ENCODE results near the gene SOD2.
A peak's percentile ranks its signal among the peaks of the same experiment; 100 is the strongest.

The SOD2 gene

DNA sequence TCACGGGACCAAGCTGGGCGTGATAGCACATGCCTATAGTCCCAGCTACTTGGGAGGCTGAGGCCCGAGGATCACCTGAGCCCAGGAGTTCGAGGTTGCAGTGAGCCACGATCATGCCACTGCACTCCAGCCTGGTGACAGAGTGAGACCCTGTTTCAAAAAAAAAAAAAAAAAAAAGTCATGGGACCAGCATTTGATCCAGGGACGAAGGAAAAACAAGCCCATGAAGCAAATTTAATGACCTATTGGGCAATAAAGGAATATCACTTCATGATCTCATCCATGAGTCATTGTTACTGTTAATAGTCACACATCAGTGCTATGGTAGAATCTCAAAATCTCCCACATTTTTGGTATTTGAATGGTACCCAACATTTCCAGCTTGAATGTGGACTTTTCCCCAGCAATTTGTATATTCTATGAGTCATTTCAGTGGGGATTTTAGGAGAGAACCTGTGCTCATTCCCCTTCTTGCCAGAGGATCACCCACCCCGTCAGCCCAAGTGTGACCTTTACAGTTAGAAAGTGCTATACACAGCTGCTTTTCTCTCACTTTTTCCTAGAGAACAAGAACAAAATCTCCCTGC, 8.5 kb upstream of the SOD2 start (continued):
- TF ChIP-seq, protein P1, sequence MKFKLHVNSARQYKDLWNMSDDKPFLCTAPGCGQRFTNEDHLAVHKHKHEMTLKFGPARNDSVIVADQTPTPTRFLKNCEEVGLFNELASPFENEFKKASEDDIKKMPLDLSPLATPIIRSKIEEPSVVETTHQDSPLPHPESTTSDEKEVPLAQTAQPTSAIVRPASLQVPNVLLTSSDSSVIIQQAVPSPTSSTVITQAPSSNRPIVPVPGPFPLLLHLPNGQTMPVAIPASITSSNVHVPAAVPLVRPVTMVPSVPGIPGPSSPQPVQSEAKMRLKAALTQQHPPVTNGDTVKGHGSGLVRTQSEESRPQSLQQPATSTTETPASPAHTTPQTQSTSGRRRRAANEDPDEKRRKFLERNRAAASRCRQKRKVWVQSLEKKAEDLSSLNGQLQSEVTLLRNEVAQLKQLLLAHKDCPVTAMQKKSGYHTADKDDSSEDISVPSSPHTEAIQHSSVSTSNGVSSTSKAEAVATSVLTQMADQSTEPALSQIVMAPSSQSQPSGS (tag by site-specific recombination; IDR thresholded peaks at IDR 0.05; ENCODE audit: low read depth) = peak; percentile 87
- peak; percentile 96 for TF ChIP-seq ZBTB21 (tag by site-specific recombination; IDR thresholded peaks at IDR 0.05)
- TF ChIP-seq ZNF654 (tag by site-specific recombination; IDR thresholded peaks at IDR 0.05; ENCODE audit: low read depth) = no peak
- no peak for TF ChIP-seq ZNF548 (tag by site-specific recombination; IDR thresholded peaks at IDR 0.05)
- TF ChIP-seq KLF1 (tag by site-specific recombination; IDR thresholded peaks at IDR 0.05) = no peak
- TF ChIP-seq ZNF426 (tag by site-specific recombination; IDR thresholded peaks at IDR 0.05) = no peak
- no peak for TF ChIP-seq ZNF560 (tag by site-specific recombination; IDR thresholded peaks at IDR 0.05; ENCODE audit: borderline replicate concordance)
- TF ChIP-seq, protein P2, sequence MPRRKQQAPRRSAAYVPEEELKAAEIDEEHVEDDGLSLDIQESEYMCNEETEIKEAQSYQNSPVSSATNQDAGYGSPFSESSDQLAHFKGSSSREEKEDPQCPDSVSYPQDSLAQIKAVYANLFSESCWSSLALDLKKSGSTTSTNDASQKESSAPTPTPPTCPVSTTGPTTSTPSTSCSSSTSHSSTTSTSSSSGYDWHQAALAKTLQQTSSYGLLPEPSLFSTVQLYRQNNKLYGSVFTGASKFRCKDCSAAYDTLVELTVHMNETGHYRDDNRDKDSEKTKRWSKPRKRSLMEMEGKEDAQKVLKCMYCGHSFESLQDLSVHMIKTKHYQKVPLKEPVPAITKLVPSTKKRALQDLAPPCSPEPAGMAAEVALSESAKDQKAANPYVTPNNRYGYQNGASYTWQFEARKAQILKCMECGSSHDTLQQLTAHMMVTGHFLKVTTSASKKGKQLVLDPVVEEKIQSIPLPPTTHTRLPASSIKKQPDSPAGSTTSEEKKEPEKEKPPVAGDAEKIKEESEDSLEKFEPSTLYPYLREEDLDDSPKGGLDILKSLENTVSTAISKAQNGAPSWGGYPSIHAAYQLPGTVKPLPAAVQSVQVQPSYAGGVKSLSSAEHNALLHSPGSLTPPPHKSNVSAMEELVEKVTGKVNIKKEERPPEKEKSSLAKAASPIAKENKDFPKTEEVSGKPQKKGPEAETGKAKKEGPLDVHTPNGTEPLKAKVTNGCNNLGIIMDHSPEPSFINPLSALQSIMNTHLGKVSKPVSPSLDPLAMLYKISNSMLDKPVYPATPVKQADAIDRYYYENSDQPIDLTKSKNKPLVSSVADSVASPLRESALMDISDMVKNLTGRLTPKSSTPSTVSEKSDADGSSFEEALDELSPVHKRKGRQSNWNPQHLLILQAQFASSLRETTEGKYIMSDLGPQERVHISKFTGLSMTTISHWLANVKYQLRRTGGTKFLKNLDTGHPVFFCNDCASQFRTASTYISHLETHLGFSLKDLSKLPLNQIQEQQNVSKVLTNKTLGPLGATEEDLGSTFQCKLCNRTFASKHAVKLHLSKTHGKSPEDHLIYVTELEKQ (tag by site-specific recombination; IDR thresholded peaks at IDR 0.05; ENCODE audit: borderline replicate concordance) = no peak
- no peak for TF ChIP-seq YY1 (tag by site-specific recombination; IDR thresholded peaks at IDR 0.05)
- TF ChIP-seq ZNF600 (tag by site-specific recombination; IDR thresholded peaks at IDR 0.05) = 0 out of 2 replicates have a peak, but pooled peaks have one; percentile 21
- TF ChIP-seq, protein P3, sequence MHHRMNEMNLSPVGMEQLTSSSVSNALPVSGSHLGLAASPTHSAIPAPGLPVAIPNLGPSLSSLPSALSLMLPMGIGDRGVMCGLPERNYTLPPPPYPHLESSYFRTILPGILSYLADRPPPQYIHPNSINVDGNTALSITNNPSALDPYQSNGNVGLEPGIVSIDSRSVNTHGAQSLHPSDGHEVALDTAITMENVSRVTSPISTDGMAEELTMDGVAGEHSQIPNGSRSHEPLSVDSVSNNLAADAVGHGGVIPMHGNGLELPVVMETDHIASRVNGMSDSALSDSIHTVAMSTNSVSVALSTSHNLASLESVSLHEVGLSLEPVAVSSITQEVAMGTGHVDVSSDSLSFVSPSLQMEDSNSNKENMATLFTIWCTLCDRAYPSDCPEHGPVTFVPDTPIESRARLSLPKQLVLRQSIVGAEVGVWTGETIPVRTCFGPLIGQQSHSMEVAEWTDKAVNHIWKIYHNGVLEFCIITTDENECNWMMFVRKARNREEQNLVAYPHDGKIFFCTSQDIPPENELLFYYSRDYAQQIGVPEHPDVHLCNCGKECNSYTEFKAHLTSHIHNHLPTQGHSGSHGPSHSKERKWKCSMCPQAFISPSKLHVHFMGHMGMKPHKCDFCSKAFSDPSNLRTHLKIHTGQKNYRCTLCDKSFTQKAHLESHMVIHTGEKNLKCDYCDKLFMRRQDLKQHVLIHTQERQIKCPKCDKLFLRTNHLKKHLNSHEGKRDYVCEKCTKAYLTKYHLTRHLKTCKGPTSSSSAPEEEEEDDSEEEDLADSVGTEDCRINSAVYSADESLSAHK (tag by site-specific recombination; IDR thresholded peaks at IDR 0.05) = no peak
- no peak for TF ChIP-seq ZNF473 (tag by site-specific recombination; IDR thresholded peaks at IDR 0.05)
- no peak for TF ChIP-seq ZNF561 (tag by site-specific recombination; IDR thresholded peaks at IDR 0.05; ENCODE audit: borderline replicate concordance)
- TF ChIP-seq, protein P4, sequence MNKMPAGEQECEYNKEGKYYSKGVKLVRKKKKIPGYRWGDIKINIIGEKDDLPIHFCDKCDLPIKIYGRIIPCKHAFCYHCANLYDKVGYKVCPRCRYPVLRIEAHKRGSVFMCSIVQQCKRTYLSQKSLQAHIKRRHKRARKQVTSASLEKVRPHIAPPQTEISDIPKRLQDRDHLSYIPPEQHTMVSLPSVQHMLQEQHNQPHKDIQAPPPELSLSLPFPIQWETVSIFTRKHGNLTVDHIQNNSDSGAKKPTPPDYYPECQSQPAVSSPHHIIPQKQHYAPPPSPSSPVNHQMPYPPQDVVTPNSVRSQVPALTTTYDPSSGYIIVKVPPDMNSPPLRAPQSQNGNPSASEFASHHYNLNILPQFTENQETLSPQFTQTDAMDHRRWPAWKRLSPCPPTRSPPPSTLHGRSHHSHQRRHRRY (tag by site-specific recombination; IDR thresholded peaks at IDR 0.05) = no peak
- no peak for TF ChIP-seq ZNF514 (tag by site-specific recombination; IDR thresholded peaks at IDR 0.05)
- no peak for TF ChIP-seq ZNF837 (tag by site-specific recombination; IDR thresholded peaks at IDR 0.05)
- TF ChIP-seq TCF7L2 (IDR thresholded peaks at IDR 0.05; ENCODE audit: borderline replicate concordance, low read depth, low read length) = no peak
- no peak for TF ChIP-seq ZNF23 (tag by site-specific recombination; IDR thresholded peaks at IDR 0.05; ENCODE audit: borderline replicate concordance)
- TF ChIP-seq, protein P5, sequence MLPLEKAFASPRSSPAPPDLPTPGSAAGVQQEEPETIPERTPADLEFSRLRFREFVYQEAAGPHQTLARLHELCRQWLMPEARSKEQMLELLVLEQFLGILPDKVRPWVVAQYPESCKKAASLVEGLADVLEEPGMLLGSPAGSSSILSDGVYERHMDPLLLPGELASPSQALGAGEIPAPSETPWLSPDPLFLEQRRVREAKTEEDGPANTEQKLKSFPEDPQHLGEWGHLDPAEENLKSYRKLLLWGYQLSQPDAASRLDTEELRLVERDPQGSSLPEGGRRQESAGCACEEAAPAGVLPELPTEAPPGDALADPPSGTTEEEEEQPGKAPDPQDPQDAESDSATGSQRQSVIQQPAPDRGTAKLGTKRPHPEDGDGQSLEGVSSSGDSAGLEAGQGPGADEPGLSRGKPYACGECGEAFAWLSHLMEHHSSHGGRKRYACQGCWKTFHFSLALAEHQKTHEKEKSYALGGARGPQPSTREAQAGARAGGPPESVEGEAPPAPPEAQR (tag by site-specific recombination; IDR thresholded peaks at IDR 0.05) = no peak
- TF ChIP-seq SP3 (tag by site-specific recombination; IDR thresholded peaks at IDR 0.05) = peak; percentile 41; the same call in 1 of the 2 replicates
- TF ChIP-seq ZNF184 (tag by site-specific recombination; IDR thresholded peaks at IDR 0.05) = peak; percentile 74
- no peak for TF ChIP-seq ZNF624 (tag by site-specific recombination; IDR thresholded peaks at IDR 0.05)
- TF ChIP-seq, protein P6, sequence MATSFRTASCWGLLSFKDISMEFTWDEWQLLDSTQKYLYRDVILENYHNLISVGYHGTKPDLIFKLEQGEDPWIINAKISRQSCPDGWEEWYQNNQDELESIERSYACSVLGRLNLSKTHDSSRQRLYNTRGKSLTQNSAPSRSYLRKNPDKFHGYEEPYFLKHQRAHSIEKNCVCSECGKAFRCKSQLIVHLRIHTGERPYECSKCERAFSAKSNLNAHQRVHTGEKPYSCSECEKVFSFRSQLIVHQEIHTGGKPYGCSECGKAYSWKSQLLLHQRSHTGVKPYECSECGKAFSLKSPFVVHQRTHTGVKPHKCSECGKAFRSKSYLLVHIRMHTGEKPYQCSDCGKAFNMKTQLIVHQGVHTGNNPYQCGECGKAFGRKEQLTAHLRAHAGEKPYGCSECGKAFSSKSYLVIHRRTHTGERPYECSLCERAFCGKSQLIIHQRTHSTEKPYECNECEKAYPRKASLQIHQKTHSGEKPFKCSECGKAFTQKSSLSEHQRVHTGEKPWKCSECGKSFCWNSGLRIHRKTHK (tag by site-specific recombination; IDR thresholded peaks at IDR 0.05) = no peak
- TF ChIP-seq ZNF146 (tag by site-specific recombination; IDR thresholded peaks at IDR 0.05) = no peak
- peak; percentile 97 for TF ChIP-seq ZEB2 (tag by site-specific recombination; IDR thresholded peaks at IDR 0.05)
- TF ChIP-seq ZNF549 (tag by site-specific recombination; IDR thresholded peaks at IDR 0.05) = no peak
- TF ChIP-seq ZNF19 (tag by site-specific recombination; IDR thresholded peaks at IDR 0.05; ENCODE audit: low read depth) = no peak
- no peak for TF ChIP-seq ZNF501 (tag by site-specific recombination; IDR thresholded peaks at IDR 0.05)
- no peak for TF ChIP-seq ZNF510 (tag by site-specific recombination; IDR thresholded peaks at IDR 0.05; ENCODE audit: insufficient replicate concordance)
- no peak for TF ChIP-seq ZNF670 (tag by site-specific recombination; IDR thresholded peaks at IDR 0.05; ENCODE audit: low read depth)
